ENCODE data around the gene GULP1. TPM values are rescaled to one million over a fixed set of nuclear protein-coding genes. Genes with fewer than 3 reads are reported as not detected.

GULP1 gene
- total RNA-seq, 1 experiment from 2014 or later = 76.0 TPM

GRCh38 chr2:188403676-188404075 is 112.0 kb downstream of the GULP1 start:
- Histone ChIP-seq H4K20me1 (ENCODE audit: insufficient read depth) (no peaks in the 10 kb centered on the region), H3K9me2 (ENCODE audit: insufficient read depth) (no peaks in the 10 kb centered on the region), H3K9ac (ENCODE audit: low read length) (no peak overlapping the region), H3K4me1 (ENCODE audit: control insufficient read depth in 1 of 2, insufficient read depth in 2 of 2, low read length in 2 of 2) (peaks cover 0 to 19% of the 10 kb centered on the region in 2 experiments; a peak in 2 of 4 replicates), H2AFZ (ENCODE audit: low read depth, low read length, poor library complexity, severe bottlenecking) (no peak overlapping the region), H3K36me3 (ENCODE audit: control insufficient read depth in 1 of 2, insufficient read depth in 2 of 2, low read length in 2 of 2) (no peaks in the 10 kb centered on the region), H3K4me3 (replicated peaks in 1 of 2; ENCODE audit: low read depth in 1 of 2, low read length in 2 of 2) (no peak overlapping the region), H3K9me3 (ENCODE audit: control insufficient read depth in 1 of 2, insufficient read depth in 1 of 2, low read depth in 1 of 2, low read length in 2 of 2) (peaks cover 0 to 5% of the 10 kb centered on the region in 2 experiments; a peak in 1 of 4 replicates), H3K27me3 (ENCODE audit: insufficient read depth, low read length) (no peaks in the 10 kb centered on the region), H3K27ac (ENCODE audit: low read depth, low read length) (no peak overlapping the region), H3K79me2 (ENCODE audit: insufficient read depth, low read length) (no peaks in the 10 kb centered on the region), H3K4me2 (ENCODE audit: low read length) (no peak overlapping the region)
- ChIA-PET POLR2A (no interaction called here), RAD21 (ENCODE audit: low non-redundant PET in 1 of 2, low total read pairs in 2 of 2, uncharacterized antibody in 2 of 2, unreplicated experiment in 2 of 2) (no interaction called here), CTCF (no interaction called here)
- TF ChIP-seq EGR1 (IDR thresholded peaks at IDR 0.05; ENCODE audit: low read depth) = no peak
- BruUV-seq (replicated peaks) = no TSS peak
- intact Hi-C loops (cut with micrococcal nuclease) = no loop called here
- DNase-seq (ENCODE audit: low read depth, low spot score) = no peak
- no peak for ATAC-seq

- H3K4me1 ChIP-seq (ENCODE audit: control insufficient read depth in 1 of 2, insufficient read depth in 2 of 2, low read length in 2 of 2) = peaks cover 0 to 11% of the 10 kb centered on the region in 2 experiments; a peak in 2 of 4 replicates
- no peak overlapping the region for H3K4me3 ChIP-seq (replicated peaks in 1 of 2; ENCODE audit: low read depth in 1 of 2, low read length in 2 of 2)
- no peak overlapping the region for H2AFZ ChIP-seq (ENCODE audit: low read depth, low read length, poor library complexity, severe bottlenecking)
- intact Hi-C loops (cut with micrococcal nuclease) = no loop called here
- H3K9me3 ChIP-seq (ENCODE audit: control insufficient read depth in 1 of 2, insufficient read depth in 1 of 2, low read depth in 1 of 2, low read length in 2 of 2) = peaks cover 0 to 5% of the 10 kb centered on the region in 2 experiments; a peak in 1 of 4 replicates
- no peak overlapping the region for H3K9ac ChIP-seq (ENCODE audit: low read length)
- DNase-seq (ENCODE audit: low read depth, low spot score) = no peak
- H3K36me3 ChIP-seq (ENCODE audit: control insufficient read depth in 1 of 2, insufficient read depth in 2 of 2, low read length in 2 of 2) = no peaks in the 10 kb centered on the region
- no peaks in the 10 kb centered on the region for H4K20me1 ChIP-seq (ENCODE audit: insufficient read depth)
- ATAC-seq = no peak; the same call in 1 of the 2 replicates
- no peaks in the 10 kb centered on the region for H3K79me2 ChIP-seq (ENCODE audit: insufficient read depth, low read length)
- RAD21 ChIA-PET (ENCODE audit: low non-redundant PET in 1 of 2, low total read pairs in 2 of 2, uncharacterized antibody in 2 of 2, unreplicated experiment in 2 of 2) = no interaction called here
- no peak overlapping the region; the same call in 1 of the 2 replicates for H3K27ac ChIP-seq (ENCODE audit: low read depth, low read length)
- H3K9me2 ChIP-seq (ENCODE audit: insufficient read depth) = no peaks in the 10 kb centered on the region
- CTCF ChIA-PET = no interaction called here
- no peaks in the 10 kb centered on the region for H3K27me3 ChIP-seq (ENCODE audit: insufficient read depth, low read length)
- no peak overlapping the region for H3K4me2 ChIP-seq (ENCODE audit: low read length)
- BruUV-seq (replicated peaks) = no TSS peak
- POLR2A ChIA-PET = no interaction called here
- TF ChIP-seq ELF1 (IDR thresholded peaks at IDR 0.05; ENCODE audit: borderline replicate concordance, low read depth) (no peak), ZFX (IDR thresholded peaks at IDR 0.05) (no peak), FOSL1 (IDR thresholded peaks at IDR 0.05; ENCODE audit: low read depth) (no peak), SRF (IDR thresholded peaks at IDR 0.05; ENCODE audit: low read depth) (no peak), POLR2AphosphoS5 (IDR thresholded peaks at IDR 0.05; ENCODE audit: low read depth, low read length) (no peak), ATF3 (IDR thresholded peaks at IDR 0.05) (no peak), ZNF274 (IDR thresholded peaks at IDR 0.05; ENCODE audit: low read depth, low read length) (no peak), EZH2phosphoT487 (IDR thresholded peaks at IDR 0.05; ENCODE audit: borderline replicate concordance) (no peak), CBX3 (IDR thresholded peaks at IDR 0.05; ENCODE audit: low read depth) (no peak), REST (IDR thresholded peaks at IDR 0.05; ENCODE audit: low read depth) (no peak), ZBTB33 (IDR thresholded peaks at IDR 0.05; ENCODE audit: extremely low read depth, insufficient replicate concordance, low read length) (no peak), CEBPB (IDR thresholded peaks at IDR 0.05; ENCODE audit: low read depth) (no peak), JUND (IDR thresholded peaks at IDR 0.05) (no peak), RAD21 (IDR thresholded peaks at IDR 0.05; ENCODE audit: low read depth) (no peak), MAX (IDR thresholded peaks at IDR 0.05) (no peak)
Observed at GRCh38 chr2:188404341-188405004, 112.8 kb downstream of the GULP1 start.
